K562 (cell line): ENCODE data around the gene PACSIN3. TPM values are rescaled to one million over a fixed set of nuclear protein-coding genes. Genes with fewer than 3 reads are reported as not detected.

Experiments used
- BCL6 ChIP-seq: fragments of 250-450 bp; sonication (Bioruptor Pico); IDR thresholded peaks from 2 replicates; pipeline ENCODE4 v1.4.0; 2020
- BRD9 ChIP-seq: fragments of 450-650 bp; IDR thresholded peaks from 2 replicates; pipeline ENCODE4 v1.6.1; 2018; ENCODE audit warnings: low read depth; ENCODE audit not compliant: partially characterized antibody
- CBX1 ChIP-seq: sonication (generic); IDR thresholded peaks from 2 replicates; pipeline ENCODE4 v1.6.1; 2016; ENCODE audit warnings: antibody characterized with exemption, low read depth, mild to moderate bottlenecking
- CHD4 ChIP-seq: fragments of 200-600 bp; sonication (generic); IDR thresholded peaks from 3 replicates; pipeline ENCODE4 v1.6.1; 2012; ENCODE audit warnings: low read depth, mild to moderate bottlenecking, mixed read lengths, low read length, inconsistent platforms; ENCODE audit not compliant: insufficient read depth, insufficient replicate concordance, poor library complexity, severe bottlenecking
- EP300 ChIP-seq: IDR thresholded peaks from 2 replicates; pipeline ENCODE4 v1.6.1; 2012; ENCODE audit warnings: low read length, improper control_type of control experiment
- ETS1 ChIP-seq: conservative IDR thresholded peaks from 2 replicates; pipeline ENCODE4 v1.6.1; 2011; ENCODE audit warnings: low read depth, mild to moderate bottlenecking, low read length; ENCODE audit not compliant: control insufficient read depth
- GTF2F1 ChIP-seq: IDR thresholded peaks from 2 replicates; pipeline ENCODE4 v1.6.1; 2011; ENCODE audit warnings: low read depth, low read length, improper control_type of control experiment
- HOMEZ ChIP-seq: fragments of 250-450 bp; sonication (Bioruptor Pico); IDR thresholded peaks from 2 replicates; pipeline ENCODE4 v1.4.0; 2020; ENCODE audit warnings: mild to moderate bottlenecking, moderate library complexity
- KDM1A ChIP-seq, 2 experiments: fragments of 450-650 bp; IDR thresholded peaks; 2 replicates each; pipeline ENCODE4 v1.6.1; 2016; ENCODE audit warnings: mild to moderate bottlenecking in 2 of 2
- MLX ChIP-seq, 2 experiments: fragments of 450-650 bp in 1 of 2; sonication (generic) in 1 of 2; formaldehyde crosslinking; conservative IDR thresholded peaks; 2 replicates each; pipeline versions ENCODE4 v1.4.0 to v1.8.1; 2020 to 2022; ENCODE audit warnings: mild to moderate bottlenecking in 1 of 2, missing genetic modification reagents in 1 of 2
- PML ChIP-seq: IDR thresholded peaks from 2 replicates; pipeline ENCODE4 v1.6.1; 2012; ENCODE audit warnings: low read length, inconsistent platforms
- POU5F1 ChIP-seq: fragments of 150-350 bp; IDR thresholded peaks from 2 replicates; pipeline ENCODE4 v1.6.1; 2014; ENCODE audit warnings: borderline replicate concordance, low read length, low read depth, mild to moderate bottlenecking; ENCODE audit not compliant: partially characterized antibody
- RCOR1 ChIP-seq, 2 experiments: IDR thresholded peaks; 2 replicates each; pipeline ENCODE4 v1.6.1; 2012; ENCODE audit warnings: low read depth in 2 of 2, low read length in 2 of 2, borderline replicate concordance in 1 of 2, improper control_type of control experiment in 1 of 2
- SFPQ ChIP-seq: fragments of 200-400 bp; formaldehyde crosslinking; IDR thresholded peaks from 2 replicates; pipeline ENCODE4 v1.6.1; 2017; ENCODE audit warnings: mild to moderate bottlenecking, low read depth, low read length, moderate library complexity
- SRSF3 ChIP-seq: fragments of 200-400 bp; formaldehyde crosslinking; IDR thresholded peaks from 2 replicates; pipeline ENCODE4 v1.6.1; 2016; ENCODE audit warnings: mild to moderate bottlenecking, low read length, moderate library complexity; ENCODE audit not compliant: insufficient read depth
- TAF1 ChIP-seq: IDR thresholded peaks from 2 replicates; pipeline ENCODE4 v1.6.1; 2011; ENCODE audit warnings: mild to moderate bottlenecking, low read length, moderate library complexity; ENCODE audit not compliant: insufficient read depth, control insufficient read depth, severe bottlenecking; ENCODE audit errors: extremely low read depth
- TBL1XR1 ChIP-seq, 2 experiments: IDR thresholded peaks; 2 replicates each; pipeline ENCODE4 v1.6.1; 2012; ENCODE audit warnings: improper control_type of control experiment in 2 of 2, low read length in 2 of 2, mild to moderate bottlenecking in 1 of 2
- TEAD2 ChIP-seq: fragments of 450-650 bp; IDR thresholded peaks from 2 replicates; pipeline ENCODE4 v1.6.1; 2016; ENCODE audit warnings: missing genetic modification characterization, control low read depth, missing compliant biosample characterization
- ZNF316 ChIP-seq: fragments of 450-650 bp; IDR thresholded peaks from 2 replicates; pipeline ENCODE4 v1.6.1; 2016
- ZNF717 ChIP-seq: fragments of 250-450 bp; sonication (Bioruptor Pico); IDR thresholded peaks from 2 replicates; pipeline ENCODE4 v1.5.0; 2021
- ZNF778 ChIP-seq: fragments of 450-650 bp; formaldehyde crosslinking; IDR thresholded peaks from 2 replicates; pipeline ENCODE4 v1.4.0; 2020; ENCODE audit warnings: mild to moderate bottlenecking, moderate library complexity
- polyA plus RNA-seq, 8 experiments: library from polyadenylated mRNA; depleted of rRNA in 4 of 8; stranded (reverse) in 5 of 8; unstranded in 3 of 8; fragments of >200 nt; fragmentation: Nextera tagmentation in 2 of 8; fragmentation: Illumina TruSeq in 1 of 8; extraction: Ambion mirVana in 2 of 8; extraction: Trizol in 1 of 8; gene quantifications; 2 replicates each; pipeline versions ENCODE4 v1.2.1 to v1.2.3, GENCODE V29; 2011 to 2014; ENCODE audit warnings: inconsistent platforms in 1 of 8, missing spikeins in 1 of 8
- total RNA-seq, 7 experiments: library from RNA; depleted of rRNA in 6 of 7; stranded (reverse); fragments of >200 nt in 6 of 7; fragmentation: Illumina TruSeq in 2 of 7; extraction: Trizol in 2 of 7; gene quantifications; 2 replicates each; pipeline versions ENCODE4 v1.2.1 to v1.2.3, GENCODE V29; 2011 to 2021; ENCODE audit warnings: low replicate concordance in 1 of 7

The PACSIN3 gene
- total and polyA plus RNA-seq, 9 of the 15 experiments (the other 6 are each of a cell fraction or from before 2014, with no cell fraction given) = 0.13 to 18.1 (median 7.1) TPM

- TF ChIP-seq ETS1 (no peak), BCL6 (CRISPR knock-in tag) (no peak), TEAD2 (tag) (no peak), SFPQ (no peak), KDM1A (IDR thresholded peaks at IDR 0.05) (peak in 1 of 2 experiments; percentile 81; a peak in 3 of 4 replicates), SRSF3 (no peak), ZNF778 (CRISPR knock-in tag) (no peak), POU5F1 (no peak), MLX (CRISPR knock-in tag; conservative IDR thresholded peaks at IDR 0.05) (no peak), HOMEZ (CRISPR knock-in tag) (no peak), PML (no peak), CBX1 (peak; percentile 73; the same call in 1 of the 2 replicates), TAF1 (no peak), BRD9 (no peak), RCOR1 (IDR thresholded peaks at IDR 0.05; ENCODE audit: borderline replicate concordance in 1 of 2, low read depth in 2 of 2, low read length in 2 of 2) (peak in 1 of 2 experiments; percentile 43; a peak in 1 of 4 replicates), ZNF717 (CRISPR knock-in tag) (no peak), CHD4 (peak; percentile 76), ZNF316 (no peak), GTF2F1 (no peak), EP300 (no peak), TBL1XR1 (IDR thresholded peaks at IDR 0.05; ENCODE audit: low read length in 2 of 2) (no peak)
Measured at GRCh38 chr11:47186700-47187695, 764 bp upstream of the PACSIN3 start (continued).
